Measurements from ENCODE around the gene SUN1.

Gene SUN1

DNA sequence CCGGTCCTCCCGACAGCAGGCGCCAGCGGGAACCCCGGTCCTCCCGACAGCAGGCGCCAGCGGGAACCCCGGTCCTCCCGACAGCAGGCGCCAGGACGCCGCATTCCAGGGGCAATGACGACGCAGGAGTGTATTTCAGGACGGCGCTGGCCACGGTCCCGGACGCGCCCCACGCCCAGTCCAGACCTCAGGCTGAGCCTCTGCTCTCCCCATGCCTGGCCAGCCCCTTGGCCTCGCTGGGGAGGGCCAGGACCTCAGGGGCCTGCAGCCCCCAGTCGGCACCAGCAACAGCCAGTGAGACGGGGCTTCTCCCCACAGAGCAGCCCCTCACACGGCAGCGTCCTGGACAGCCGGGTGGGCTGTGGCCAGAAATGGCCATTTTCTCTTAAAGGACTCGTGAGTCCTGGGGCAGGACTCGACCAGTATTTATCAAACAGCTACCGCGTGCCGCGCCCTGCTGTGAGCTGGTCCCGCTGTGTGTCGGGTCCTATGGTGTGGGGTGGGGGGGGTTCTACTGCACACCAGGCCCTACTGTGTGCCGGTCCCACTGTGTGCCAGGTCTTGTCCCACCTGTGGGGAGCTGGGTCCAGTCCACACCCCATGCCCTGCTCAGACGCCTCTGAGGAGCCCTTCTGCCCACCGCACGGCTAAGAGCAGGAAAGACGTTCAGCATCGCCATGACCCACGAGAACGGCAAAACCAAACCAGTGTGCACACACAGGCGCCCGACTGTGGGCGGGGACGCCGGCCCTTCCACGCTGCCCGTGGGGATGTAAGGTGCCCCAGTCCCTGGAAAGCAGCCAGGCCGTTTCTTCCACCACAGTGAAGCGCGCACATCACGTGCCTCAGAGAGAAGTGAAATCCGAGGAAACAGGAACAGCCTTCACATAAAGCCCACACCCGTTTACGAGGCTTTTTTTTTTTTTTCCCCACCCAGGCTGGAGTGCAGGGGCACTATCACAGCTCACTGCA lies 77.4 kb downstream of the SUN1 start:
- DNase-seq: no peak

- DNase-seq: no peak
Measured at GRCh38 chr7:910441-910861, 78.2 kb downstream of the SUN1 start.

- no peak for DNase-seq
Measured at GRCh38 chr7:910931-911431, 78.7 kb downstream of the SUN1 start.

DNA sequence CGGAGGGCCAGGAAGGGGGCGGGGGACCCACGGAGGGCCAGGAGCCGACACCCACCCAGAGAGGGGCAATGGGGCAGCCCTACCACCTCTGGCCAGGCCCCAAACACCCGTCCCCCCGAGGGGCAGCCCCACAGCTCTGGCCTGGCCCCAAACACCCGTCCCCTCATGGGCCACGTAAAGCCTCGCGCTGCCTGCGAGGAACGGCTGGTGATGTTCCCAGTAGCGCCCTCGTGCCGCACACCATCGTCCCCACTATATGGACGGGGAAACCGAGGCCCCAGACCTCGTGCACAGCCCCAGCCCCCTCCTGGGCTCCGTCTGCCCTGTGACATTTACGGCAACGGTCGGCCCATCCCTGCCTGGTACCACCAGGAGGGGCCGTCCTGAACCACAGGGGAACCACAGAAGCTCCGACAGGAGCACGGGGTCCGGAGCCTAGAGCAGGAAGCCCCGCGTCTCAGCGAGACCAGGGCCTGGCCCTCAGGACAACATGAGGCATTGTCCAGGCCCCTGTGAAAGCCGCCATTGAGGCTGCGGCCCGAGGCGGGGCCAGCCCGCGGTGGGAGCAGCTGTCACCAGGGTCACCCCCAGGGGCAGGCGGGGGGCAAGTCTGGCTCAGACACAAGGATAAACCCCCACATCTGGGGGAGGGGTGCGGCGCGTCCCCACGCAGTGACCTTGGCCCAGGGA lies 79.7 kb downstream of the SUN1 start:
- DNase-seq: no peak

DNA sequence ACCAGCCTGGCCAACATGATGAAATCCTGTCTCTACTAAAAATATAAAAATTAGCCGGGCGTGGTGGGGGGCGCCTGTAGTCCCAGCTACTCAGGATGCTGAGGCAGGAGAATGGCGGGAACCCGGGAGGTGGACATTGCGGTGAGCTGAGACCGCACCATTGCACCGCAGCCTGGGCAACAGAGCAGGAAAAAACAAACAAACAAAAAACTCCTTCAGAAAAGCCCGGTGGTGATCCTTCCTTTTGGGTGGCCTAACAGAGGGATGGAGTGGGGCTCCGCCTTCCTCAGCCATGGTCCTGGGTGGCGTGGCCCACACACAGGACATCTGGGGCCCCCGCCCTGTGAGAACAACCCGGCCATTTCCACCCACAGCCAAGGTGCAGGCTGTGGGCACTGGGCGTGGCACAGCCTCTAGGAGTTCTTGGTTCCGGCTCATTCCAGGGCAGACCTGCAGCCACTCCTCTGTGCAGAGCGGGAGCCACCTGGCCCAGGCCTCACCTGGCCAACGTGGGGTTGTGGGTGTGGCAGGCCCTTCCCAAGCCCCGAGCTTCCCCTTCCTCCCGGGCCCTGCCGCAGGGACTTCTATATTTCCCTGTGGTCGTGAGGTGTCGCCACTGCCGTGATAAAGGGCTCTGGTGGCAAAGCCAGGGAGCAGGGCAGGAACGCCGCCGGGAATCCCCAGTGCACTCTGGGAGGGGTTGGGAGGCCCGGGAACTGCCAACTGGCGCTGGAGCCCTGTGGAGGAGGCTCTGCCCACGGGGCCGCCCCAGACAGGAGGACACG lies 81.7 kb downstream of the SUN1 start:
- DNase-seq: peak; percentile 42

- DNase-seq: no peak
Measured at GRCh38 chr7:914521-915194, 82.4 kb downstream of the SUN1 start.

- DNase-seq: peak; percentile 26
Measured at GRCh38 chr7:915291-916218, 83.3 kb downstream of the SUN1 start.

- DNase-seq: peak; percentile 44
Measured at GRCh38 chr7:916291-916941, 84.1 kb downstream of the SUN1 start.

DNA sequence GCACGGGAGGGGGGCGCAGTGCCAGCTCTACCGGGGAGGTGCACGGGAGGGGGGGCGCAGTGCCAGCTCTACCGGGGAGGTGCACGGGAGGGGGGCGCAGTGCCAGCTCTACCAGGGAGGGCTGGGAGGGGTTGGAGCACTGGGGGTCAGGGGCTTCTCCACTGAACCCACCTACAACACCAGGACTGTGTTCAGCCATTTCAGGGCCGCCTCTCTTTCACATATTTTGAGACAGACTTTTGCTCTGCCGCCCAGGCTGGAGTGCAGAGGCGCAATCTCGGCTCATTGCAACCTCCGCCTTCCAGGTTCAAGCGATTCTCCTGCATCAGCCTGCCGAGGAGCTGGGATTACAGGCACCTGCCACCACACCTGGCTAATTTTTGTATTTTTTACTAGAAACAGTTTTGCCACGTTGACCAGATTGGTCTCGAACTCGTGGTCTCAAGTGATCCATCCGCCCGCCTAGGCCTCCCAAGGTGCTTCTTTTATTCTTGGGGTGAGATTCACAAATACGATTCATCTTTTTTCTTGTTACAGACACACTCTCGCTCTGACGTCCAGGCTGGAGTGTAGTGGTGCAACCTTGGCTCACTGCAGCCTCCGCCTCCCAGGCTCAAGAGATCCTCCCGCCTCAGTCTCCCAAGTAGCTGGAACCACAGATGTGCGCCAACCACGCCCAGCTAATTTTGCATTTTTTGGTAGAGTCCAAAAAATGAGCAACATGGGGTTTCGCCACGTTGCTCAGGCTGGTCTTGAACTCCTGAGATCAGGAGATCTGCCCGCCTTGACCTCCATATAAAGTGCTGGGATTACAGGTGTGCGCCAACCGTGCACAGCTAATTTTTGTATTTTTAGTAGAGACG lies 85.2 kb downstream of the SUN1 start:
- no peak for DNase-seq

- no peak for DNase-seq
Measured at GRCh38 chr7:918118-918425, 85.8 kb downstream of the SUN1 start.

- DNase-seq: no peak
Measured at GRCh38 chr7:918441-919113, 86.3 kb downstream of the SUN1 start.

DNA sequence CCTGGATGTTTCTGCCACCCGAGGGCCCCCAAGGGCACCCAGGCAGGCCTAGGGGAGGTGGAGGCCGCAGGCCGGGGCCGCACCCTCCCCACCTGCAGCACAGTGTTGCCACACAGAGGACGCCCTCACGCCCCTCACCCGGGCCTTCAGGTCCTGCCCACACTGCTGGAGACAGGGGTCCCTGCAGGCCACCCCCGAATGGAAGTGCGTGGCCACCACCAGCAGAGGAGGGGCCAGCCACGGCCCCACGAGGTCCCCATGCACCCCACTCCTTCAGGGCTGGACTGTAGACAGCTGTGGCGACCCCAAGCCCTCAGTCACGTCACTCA lies 86.8 kb downstream of the SUN1 start:
- no peak for DNase-seq

- no peak for DNase-seq
Measured at GRCh38 chr7:919924-920341, 87.7 kb downstream of the SUN1 start.

GRCh38 chr7:920351-921070 lies 88.2 kb downstream of the SUN1 start:
- no peak for DNase-seq

- no peak for DNase-seq
Measured at GRCh38 chr7:921071-921461, 88.8 kb downstream of the SUN1 start.

- no peak for DNase-seq
Measured at GRCh38 chr7:921581-922333, 89.5 kb downstream of the SUN1 start.

DNA sequence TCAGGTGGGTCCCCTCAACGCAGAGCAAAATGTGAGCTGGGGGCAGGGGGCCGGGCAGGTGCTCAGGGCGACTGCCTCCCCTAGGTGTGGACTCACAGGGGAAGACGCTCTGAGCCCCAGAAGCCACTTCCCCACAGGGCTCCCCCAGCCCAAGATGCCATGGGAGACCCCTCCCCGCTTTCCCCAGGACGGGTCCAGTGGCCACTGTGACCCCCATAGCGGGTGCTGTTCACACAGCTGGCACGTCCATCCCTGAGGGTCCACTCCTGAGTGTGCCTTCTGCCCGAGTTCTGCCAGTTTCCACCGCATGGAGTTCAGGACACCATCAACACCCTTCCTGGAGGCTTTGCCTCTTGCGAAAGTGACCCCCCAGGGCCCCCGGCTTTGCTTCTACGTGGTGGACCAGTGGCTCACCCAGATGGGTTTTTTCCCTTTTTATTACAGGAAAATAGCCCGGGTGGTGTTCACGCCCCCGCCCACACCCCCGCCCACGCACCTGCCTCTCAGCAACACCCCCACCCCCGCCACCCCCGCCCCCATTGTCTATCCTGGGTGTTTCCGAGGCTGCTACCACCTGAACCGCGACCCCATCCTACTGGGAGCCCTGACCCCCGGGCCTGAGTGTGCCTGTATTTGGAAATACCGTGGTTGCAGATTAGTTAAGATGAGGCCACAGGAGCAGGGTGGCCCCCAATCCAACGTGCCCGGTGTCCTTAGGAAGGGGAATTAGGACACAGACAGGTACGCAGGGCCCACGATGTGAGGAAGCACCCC lies 90.2 kb downstream of the SUN1 start:
- DNase-seq: no peak
